Heart left ventricle (tissue), 13 donors: ENCODE measurements around the gene CNFN.

Experiments used
- CTCF ChIP-seq, 12 donors: fragments of 200-600 bp; sonication (generic) in 4 of 12; IDR thresholded peaks; one replicate each; pipeline versions ENCODE4 v1.5.0 to v1.8.0; 2018 to 2022; ENCODE audit warnings: antibody characterized with exemption in 12 of 12, mild to moderate bottlenecking in 5 of 12
- POLR2A ChIP-seq, 2 donors: fragments of 450-650 bp; IDR thresholded peaks; one replicate each; pipeline ENCODE4 v1.6.1; 2017; ENCODE audit warnings: antibody characterized with exemption in 2 of 2, mild to moderate bottlenecking in 2 of 2, moderate library complexity in 2 of 2
- donor health status: ischemic (EF 13 %, LVEDD 7.1; RV severe dilation, severe dysfunction).
- donor health status: DM: no; HTN: yes; CAD: no.
- donor health status: DM: no; HTN: no; CAD: no.
- donor health status: ischemic (EF 25% LVEDD 6.9; RV normal size, moderate dysfunction).
- donor health status: ischemic (EF 25% LVEDD 5.7; RV mildly dilated, moderate dysfunction).
- donor health status: ischemic (EF 35%, LVEDD 5.7; RV mildly dilated, moderate dysfunction).
- donor health status: nonischemic (EF 11% LVEDD 7.7; RV severe dilation, severe dysfunction).
- donor health status: DM: yes; HTN: yes; CAD: no.
- donor health status: PGD.
- donor health status: ischemic (EF 29% LVEDD 5.4; RV normal size, mild dysfunction).
- donor health status: nonischemic (EF 23%, LVEDD 6.1; RV moderate dilation, normal function).

- TF ChIP-seq CTCF (IDR thresholded peaks at IDR 0.05): no peak
- TF ChIP-seq POLR2A (IDR thresholded peaks at IDR 0.05): no peak
These were observed at the start of gene CNFN for GRCh38 chr19:42389899-42390298.
